Omental fat pad (tissue), 4 donors: ENCODE measurements around the gene TTC17. TPM values are rescaled to one million over a fixed set of nuclear protein-coding genes. Genes with fewer than 3 reads are reported as not detected.
"Not testable (repeated sequence)": the region's sequence is repeated elsewhere in the genome, so short reads cannot be mapped to it uniquely, and the experiment has no call there.

Experiments
- ATAC-seq: fragments of 150-250 bp; one replicate; pipeline ENCODE4 v1.9.1; 2016; ENCODE audit warnings: mild to moderate bottlenecking, moderate library complexity; ENCODE audit not compliant: low FRiP score
- DNase-seq: peaks from one replicate; pipeline ENCODE4 v3.0.0-alpha.2; 2019; ENCODE audit warnings: low spot score
- CTCF ChIP-seq, 3 donors: fragments of 450-650 bp; IDR thresholded peaks; one replicate each; pipeline ENCODE4 v1.5.1; 2016 to 2017; ENCODE audit warnings: antibody characterized with exemption in 3 of 3, mild to moderate bottlenecking in 3 of 3, moderate library complexity in 2 of 3
- total RNA-seq, 4 donors: library from RNA; depleted of rRNA; stranded (reverse); fragments of >200 nt; gene quantifications; one replicate each; pipeline ENCODE4 v1.1.0, GENCODE V29; 2016

TTC17 gene
- total RNA-seq, 4 donors from 2014 or later = 78.4 to 180 (median 97.9) TPM

GRCh38 chr11:43418197-43418596 lies 59.5 kb downstream of the TTC17 start:
- DNase-seq = no peak
- no peak for TF ChIP-seq CTCF (IDR thresholded peaks at IDR 0.05)
- ATAC-seq = no peak

- ATAC-seq = no peak
- no peak for DNase-seq
- TF ChIP-seq CTCF (IDR thresholded peaks at IDR 0.05) = no peak
Observed at GRCh38 chr11:43419460-43419859, 60.7 kb downstream of the TTC17 start.

GRCh38 chr11:43427971-43428370 lies 69.3 kb downstream of the TTC17 start:
- DNase-seq (no peak), ATAC-seq (no peak)
- TF ChIP-seq CTCF (IDR thresholded peaks at IDR 0.05) = no peak

- ATAC-seq, DNase-seq: not testable (repeated sequence)
Observed at GRCh38 chr11:43430916-43431315, 72.2 kb downstream of the TTC17 start.

GRCh38 chr11:43434893-43435292 lies 76.2 kb downstream of the TTC17 start:
- TF ChIP-seq CTCF (IDR thresholded peaks at IDR 0.05) = no peak
- no peak for DNase-seq
- ATAC-seq = no peak

GRCh38 chr11:43440486-43440885 lies 81.8 kb downstream of the TTC17 start:
- TF ChIP-seq CTCF (IDR thresholded peaks at IDR 0.05) = no peak
- no peak for ATAC-seq
- DNase-seq = no peak

- DNase-seq (no peak), ATAC-seq (no peak)
- no peak for TF ChIP-seq CTCF (IDR thresholded peaks at IDR 0.05)
Observed at GRCh38 chr11:43443811-43444210, 85.1 kb downstream of the TTC17 start.

GRCh38 chr11:43447151-43447550 lies 88.4 kb downstream of the TTC17 start:
- TF ChIP-seq CTCF (IDR thresholded peaks at IDR 0.05) = no peak
- no peak for DNase-seq
- ATAC-seq = no peak
